Prostate gland (tissue), 2 donors: ENCODE measurements around the gene LDLRAD4.

Experiments
- CTCF ChIP-seq, 4 experiments: fragments of 200-600 bp in 2 of 4; fragments of 450-650 bp in 2 of 4; sonication (generic) in 2 of 4; IDR thresholded peaks; 1 replicate in 3 of 4; 2 replicates in 1 of 4; pipeline ENCODE4 v1.5.1; 2016 to 2019; ENCODE audit warnings: antibody characterized with exemption in 4 of 4, mild to moderate bottlenecking in 2 of 4, moderate library complexity in 2 of 4
- POLR2A ChIP-seq: fragments of 450-650 bp; IDR thresholded peaks from one replicate; pipeline ENCODE4 v1.6.1; 2016; ENCODE audit warnings: antibody characterized with exemption, mild to moderate bottlenecking
- POLR2AphosphoS5 ChIP-seq: sonication (generic); formaldehyde crosslinking; IDR thresholded peaks from one replicate; pipeline ENCODE4 v1.6.1; 2017; ENCODE audit warnings: antibody characterized with exemption

GRCh38 chr18:13465476-13465875, 246.9 kb downstream of the LDLRAD4 start:
- TF ChIP-seq CTCF (IDR thresholded peaks at IDR 0.05) (no peak), POLR2A (no peak), POLR2AphosphoS5 (no peak)
